Liver (tissue), 9 donors: Measurements from ENCODE around the gene TRIM22. TPM values are rescaled to one million over a fixed set of nuclear protein-coding genes. Genes with fewer than 3 reads are reported as not detected.

ENCODE experiments used
- DNase-seq: peaks from one replicate; pipeline ENCODE4 v3.0.0-alpha.2; 2017; ENCODE audit warnings: low spot score
- H3K27ac ChIP-seq, 2 donors: one replicate each; pipeline ENCODE4 v1.7.0; 2013; ENCODE audit warnings: inconsistent platforms in 2 of 2, low read length in 2 of 2, control low read depth in 1 of 2, low read depth in 1 of 2, mild to moderate bottlenecking in 1 of 2
- H3K27me3 ChIP-seq, 4 donors: one replicate each; pipeline versions ENCODE4 v1.6.1 to v1.7.0; 2013; ENCODE audit warnings: low read length in 3 of 4, inconsistent platforms in 1 of 4, mild to moderate bottlenecking in 1 of 4, moderate library complexity in 1 of 4; ENCODE audit not compliant: control insufficient read depth in 4 of 4, insufficient read depth in 4 of 4
- H3K36me3 ChIP-seq, 4 donors: one replicate each; pipeline versions ENCODE4 v1.6.1 to v1.7.0; 2013; ENCODE audit warnings: low read length in 3 of 4, mild to moderate bottlenecking in 3 of 4, low read depth in 1 of 4, moderate library complexity in 1 of 4; ENCODE audit not compliant: control insufficient read depth in 4 of 4, insufficient read depth in 3 of 4
- H3K4me1 ChIP-seq, 4 donors: one replicate each; pipeline versions ENCODE4 v1.6.1 to v1.7.0; 2013; ENCODE audit warnings: low read length in 3 of 4, mild to moderate bottlenecking in 3 of 4, moderate library complexity in 1 of 4; ENCODE audit not compliant: control insufficient read depth in 4 of 4, insufficient read depth in 4 of 4
- H3K4me3 ChIP-seq, 3 donors: one replicate each; pipeline versions ENCODE4 v1.6.1 to v1.7.0; 2013; ENCODE audit warnings: low read length in 3 of 3, control low read depth in 1 of 3, low read depth in 1 of 3, mild to moderate bottlenecking in 1 of 3
- H3K9ac ChIP-seq, 2 donors: one replicate each; pipeline ENCODE4 v1.7.0; 2013; ENCODE audit warnings: low read length in 2 of 2, mild to moderate bottlenecking in 2 of 2, moderate library complexity in 2 of 2, control low read depth in 1 of 2, low read depth in 1 of 2
- H3K9me3 ChIP-seq, 4 donors: one replicate each; pipeline versions ENCODE4 v1.6.1 to v1.7.0; 2013; ENCODE audit warnings: low read length in 3 of 4; ENCODE audit not compliant: control insufficient read depth in 4 of 4
- ATF3 ChIP-seq: IDR thresholded peaks from 2 replicates; pipeline ENCODE4 v1.6.1; 2016; ENCODE audit warnings: antibody characterized with exemption
- CTCF ChIP-seq: fragments of 150-350 bp; IDR thresholded peaks from 2 replicates; pipeline ENCODE4 v1.5.1; 2017; ENCODE audit warnings: improper control_type of control experiment, low read depth, low read length; ENCODE audit not compliant: missing input control
- EGR1 ChIP-seq, 2 donors: IDR thresholded peaks; 2 replicates each; pipeline ENCODE4 v1.6.1; 2016 to 2018; ENCODE audit warnings: antibody characterized with exemption in 2 of 2, low read depth in 2 of 2
- FOXA1 ChIP-seq: IDR thresholded peaks from 2 replicates; pipeline ENCODE4 v1.6.1; 2016; ENCODE audit warnings: antibody characterized with exemption
- FOXA2 ChIP-seq: IDR thresholded peaks from 2 replicates; pipeline ENCODE4 v1.6.1; 2016; ENCODE audit warnings: antibody characterized with exemption
- GABPA ChIP-seq, 2 donors: IDR thresholded peaks in 1 of 2; conservative IDR thresholded peaks in 1 of 2; 2 replicates each; pipeline ENCODE4 v1.6.1; 2016; ENCODE audit warnings: antibody characterized with exemption in 2 of 2, mild to moderate bottlenecking in 1 of 2, moderate library complexity in 1 of 2
- HNF4A ChIP-seq, 2 donors: conservative IDR thresholded peaks; 2 replicates each; pipeline ENCODE4 v1.6.1; 2016; ENCODE audit warnings: antibody characterized with exemption in 2 of 2, mild to moderate bottlenecking in 2 of 2
- HNF4G ChIP-seq: IDR thresholded peaks from 2 replicates; pipeline ENCODE4 v1.6.1; 2016; ENCODE audit warnings: antibody characterized with exemption
- JUND ChIP-seq, 2 donors: IDR thresholded peaks; 2 replicates each; pipeline ENCODE4 v1.6.1; 2016; ENCODE audit warnings: antibody characterized with exemption in 2 of 2
- MAX ChIP-seq: IDR thresholded peaks from 2 replicates; pipeline ENCODE4 v1.6.1; 2016; ENCODE audit warnings: antibody characterized with exemption
- NR2F2 ChIP-seq: IDR thresholded peaks from 2 replicates; pipeline ENCODE4 v1.6.1; 2016; ENCODE audit warnings: antibody characterized with exemption
- RAD21 ChIP-seq, 2 donors: IDR thresholded peaks; 2 replicates each; pipeline ENCODE4 v1.6.1; 2016; ENCODE audit warnings: antibody characterized with exemption in 2 of 2, mild to moderate bottlenecking in 2 of 2
- REST ChIP-seq: IDR thresholded peaks from 2 replicates; pipeline ENCODE4 v1.6.1; 2016; ENCODE audit warnings: antibody characterized with exemption, mild to moderate bottlenecking
- RXRA ChIP-seq, 2 donors: IDR thresholded peaks; 2 replicates each; pipeline ENCODE4 v1.6.1; 2017 to 2018; ENCODE audit warnings: antibody characterized with exemption in 2 of 2, mild to moderate bottlenecking in 1 of 2
- SP1 ChIP-seq: IDR thresholded peaks from 2 replicates; pipeline ENCODE4 v1.6.1; 2018; ENCODE audit warnings: antibody characterized with exemption, mild to moderate bottlenecking
- TAF1 ChIP-seq: conservative IDR thresholded peaks from 2 replicates; pipeline ENCODE4 v1.6.1; 2016; ENCODE audit warnings: antibody characterized with exemption, mild to moderate bottlenecking
- YY1 ChIP-seq: IDR thresholded peaks from 2 replicates; pipeline ENCODE4 v1.6.1; 2016; ENCODE audit warnings: antibody characterized with exemption, mild to moderate bottlenecking
- ZBTB33 ChIP-seq: IDR thresholded peaks from 2 replicates; pipeline ENCODE4 v1.6.1; 2016; ENCODE audit warnings: antibody characterized with exemption
- WGBS: extraction: QIAGEN DNeasy Blood & Tissue Kit; methylation state at CpG from one replicate; pipeline ENCODE4 v1.1.7; 2013; 5-methylcytosine and 5-hydroxymethylcytosine counted together
- polyA plus RNA-seq, 2 donors: library from polyadenylated mRNA; stranded (reverse) in 1 of 2; unstranded in 1 of 2; fragments of 200-250 nt in 1 of 2; fragments of >200 nt in 1 of 2; fragmentation: Nextera tagmentation in 1 of 2; extraction: Ambion mirVana in 1 of 2; gene quantifications; one replicate each; pipeline versions ENCODE4 v1.2.1 to v1.2.3, GENCODE V29; 2013 to 2015
- total RNA-seq, 2 donors: library from RNA; depleted of rRNA; stranded (reverse); fragments of >200 nt; gene quantifications; one replicate each; pipeline ENCODE4 v1.2.3, GENCODE V29; 2014
- donor health status: healthy.
- donor health status: healthy.
- donor health status: healthy.
- donor health status: healthy.
- donor health status: healthy.

Gene TRIM22
- total and polyA plus RNA-seq, 4 donors = 3.6 to 21.6 (median 9.6) TPM

- Histone ChIP-seq H3K9ac (no peak overlapping the region), H3K36me3 (peaks cover 2 to 31% (median 18%) of the 10 kb centered on the region in 4 donors), H3K4me1 (no peaks in the 10 kb centered on the region), H3K4me3 (no peak overlapping the region), H3K27me3 (no peaks in the 10 kb centered on the region), H3K9me3 (no peaks in the 10 kb centered on the region), H3K27ac (no peak overlapping the region)
- TF ChIP-seq JUND (IDR thresholded peaks at IDR 0.05) = no peak
- no peak for DNase-seq
Observed at GRCh38 chr11:5671831-5672230, 17.8 kb upstream of the TRIM22 start.

- no peak overlapping the region for H3K4me3 ChIP-seq
- no peak overlapping the region for H3K9ac ChIP-seq
- H3K9me3 ChIP-seq = no peaks in the 10 kb centered on the region
- DNase-seq = no peak
- WGBS = 97% methylated on average over 4 of the region's 4 CpGs
- no peak for TF ChIP-seq GABPA (IDR thresholded peaks at IDR 0.05 in 1 of 2, conservative IDR thresholded peaks at IDR 0.05 in 1 of 2)
- TF ChIP-seq ZBTB33 = no peak
- no peak for TF ChIP-seq CTCF
- TF ChIP-seq REST = no peak
- TF ChIP-seq JUND (IDR thresholded peaks at IDR 0.05) = no peak
- TF ChIP-seq HNF4G = no peak
- TF ChIP-seq SP1 = no peak
- TF ChIP-seq YY1 = no peak
- TF ChIP-seq MAX = no peak
- TF ChIP-seq HNF4A (conservative IDR thresholded peaks at IDR 0.05) = no peak
- no peak for TF ChIP-seq TAF1
- TF ChIP-seq FOXA1 = no peak
- no peak for TF ChIP-seq RXRA (IDR thresholded peaks at IDR 0.05)
- TF ChIP-seq FOXA2 = no peak
- no peak for TF ChIP-seq EGR1 (IDR thresholded peaks at IDR 0.05; ENCODE audit: low read depth in 2 of 2)
- no peak for TF ChIP-seq NR2F2
- no peak for TF ChIP-seq RAD21 (IDR thresholded peaks at IDR 0.05)
- TF ChIP-seq ATF3 = no peak
- H3K27ac ChIP-seq = no peak overlapping the region
- no peaks in the 10 kb centered on the region for H3K4me1 ChIP-seq
- H3K36me3 ChIP-seq = peaks cover 5 to 38% (median 31%) of the 10 kb centered on the region in 4 donors
- H3K27me3 ChIP-seq = no peaks in the 10 kb centered on the region
Observed at GRCh38 chr11:5674391-5674790, 15.2 kb upstream of the TRIM22 start.
